ENCODE data around the gene ANXA10.

DNA sequence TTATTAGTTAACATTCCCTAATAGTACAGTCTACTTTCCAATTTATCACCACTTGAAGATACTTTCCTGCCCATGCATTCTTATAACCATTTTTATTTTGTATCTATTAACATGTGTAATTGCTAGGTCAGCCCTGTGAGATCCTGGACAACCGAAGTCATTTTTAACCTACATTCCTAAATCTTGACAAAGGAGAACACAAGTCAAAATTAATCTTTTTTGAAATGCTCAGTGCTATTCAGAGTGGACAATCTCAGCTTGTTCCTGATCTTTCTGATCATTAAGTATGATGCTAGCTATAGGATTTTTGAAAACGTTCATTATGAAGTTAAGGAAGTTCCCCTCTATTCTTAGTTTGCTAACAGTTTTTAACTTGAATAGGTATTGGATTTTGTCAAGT lies 37.5 kb downstream of the ANXA10 start:
- TF ChIP-seq CTCF (IDR thresholded peaks at IDR 0.05; ENCODE audit: low read length) (no peak), EZH2 (IDR thresholded peaks at IDR 0.05; ENCODE audit: borderline replicate concordance, low read length) (no peak)

All from OCI-LY1 (cell line).